KMS-11 (cell line): ENCODE measurements around the gene FAM135A.
"Not testable (repeated sequence)": the region's sequence is repeated elsewhere in the genome, so short reads cannot be mapped to it uniquely, and the experiment has no call there.

Experiments used
- H2AFZ ChIP-seq: fragments of 200-600 bp; sonication (generic); 2 replicates; pipeline ENCODE4 v1.6.1; 2016; ENCODE audit warnings: antibody characterized with exemption, mixed run types, low read depth
- H3K27ac ChIP-seq: fragments of 200-600 bp; sonication (generic); 2 replicates; pipeline ENCODE4 v1.6.1; 2016; ENCODE audit warnings: mild to moderate bottlenecking, mixed run types
- H3K27me3 ChIP-seq: fragments of 200-600 bp; sonication (generic); 2 replicates; pipeline ENCODE4 v1.6.1; 2017; ENCODE audit warnings: mild to moderate bottlenecking, low read depth, mixed run types, moderate library complexity; ENCODE audit not compliant: insufficient read depth
- H3K36me3 ChIP-seq: fragments of 200-600 bp; sonication (generic); 2 replicates; pipeline ENCODE4 v1.6.1; 2017; ENCODE audit warnings: mild to moderate bottlenecking, mixed run types; ENCODE audit not compliant: insufficient read depth
- H3K4me1 ChIP-seq: fragments of 200-600 bp; sonication (generic); 2 replicates; pipeline ENCODE4 v1.6.1; 2016; ENCODE audit warnings: mild to moderate bottlenecking, low read depth, mixed run types; ENCODE audit not compliant: poor library complexity, severe bottlenecking
- H3K4me2 ChIP-seq: fragments of 200-600 bp; sonication (generic); 2 replicates; pipeline ENCODE4 v1.7.0; 2016; ENCODE audit warnings: mild to moderate bottlenecking, mixed run types
- H3K4me3 ChIP-seq: fragments of 200-600 bp; sonication (generic); IDR thresholded peaks from 2 replicates; pipeline ENCODE4 v1.6.1; 2017; ENCODE audit warnings: low read depth, low read length, mixed read lengths; ENCODE audit not compliant: insufficient read depth
- H3K79me2 ChIP-seq: fragments of 200-600 bp; sonication (generic); 2 replicates; pipeline ENCODE4 v1.6.1; 2016; ENCODE audit warnings: low read depth, mixed run types; ENCODE audit not compliant: insufficient read depth
- H3K9ac ChIP-seq: fragments of 200-600 bp; sonication (generic); 2 replicates; pipeline ENCODE4 v1.6.1; 2016; ENCODE audit warnings: mild to moderate bottlenecking, mixed run types
- H4K20me1 ChIP-seq: fragments of 200-600 bp; sonication (generic); 2 replicates; pipeline ENCODE4 v1.6.1; 2016; ENCODE audit warnings: mild to moderate bottlenecking, mixed run types; ENCODE audit not compliant: insufficient read depth
- CTCF ChIP-seq: fragments of 200-600 bp; sonication (generic); conservative IDR thresholded peaks from 2 replicates; pipeline ENCODE4 v1.6.1; 2017; ENCODE audit warnings: low read depth, mild to moderate bottlenecking, antibody characterized with exemption, low read length, moderate library complexity, mixed read lengths

The FAM135A gene

DNA sequence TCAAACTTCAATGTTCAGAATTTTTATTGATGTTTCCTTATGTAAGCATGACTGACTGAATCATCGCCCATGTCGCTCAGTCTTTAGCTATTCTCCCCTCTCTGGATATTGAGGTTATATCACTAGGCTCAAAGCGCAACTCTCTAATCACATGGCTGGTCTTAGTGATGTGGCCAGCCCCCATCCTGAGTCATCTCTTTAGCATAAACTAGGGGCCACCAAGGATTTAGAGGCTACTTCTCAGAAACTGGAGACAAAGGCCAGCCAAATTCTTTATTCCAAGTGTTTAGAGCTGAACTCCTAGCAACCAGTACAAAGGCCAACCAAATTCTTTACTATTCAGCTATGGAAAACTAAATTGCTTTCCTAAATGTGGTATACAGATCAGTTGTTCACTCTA, 61.4 kb downstream of the FAM135A start:
- H3K27me3 ChIP-seq, result no peaks in the 10 kb centered on the region
- no peak overlapping the region for H3K9ac ChIP-seq
- H3K27ac ChIP-seq, result no peak overlapping the region
- H3K79me2 ChIP-seq, result no peaks in the 10 kb centered on the region
- TF ChIP-seq CTCF, result no peak
- H3K4me1 ChIP-seq, result no peaks in the 10 kb centered on the region
- no peak overlapping the region for H3K4me2 ChIP-seq
- H2AFZ ChIP-seq, result no peak overlapping the region
- H3K4me3 ChIP-seq, result no peak overlapping the region
- H3K36me3 ChIP-seq, result 0 out of 2 replicates have a peak, but pooled peaks cover 3% of the 10 kb centered on the region
- H4K20me1 ChIP-seq, result no peaks in the 10 kb centered on the region

DNA sequence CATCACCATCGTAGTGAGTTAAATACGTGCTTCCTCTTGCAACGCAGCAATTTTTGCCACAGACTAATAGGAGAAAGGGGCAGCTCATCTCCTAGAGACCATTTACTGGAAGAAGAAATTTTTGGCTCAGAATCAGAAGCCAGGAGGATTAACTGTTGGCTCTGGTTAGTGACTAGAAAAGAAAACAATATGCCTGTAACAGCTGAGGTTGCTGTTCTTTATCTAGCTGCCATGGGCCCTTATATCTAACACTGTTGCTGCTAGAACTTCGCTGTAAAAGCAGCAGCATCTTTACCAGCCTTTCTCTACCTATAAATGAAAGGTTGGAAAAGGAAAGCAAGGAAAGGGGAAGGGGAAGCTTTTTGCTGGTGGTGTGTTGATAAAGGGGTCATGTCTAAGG, 65.9 kb downstream of the FAM135A start:
- no peak overlapping the region for H2AFZ ChIP-seq

DNA sequence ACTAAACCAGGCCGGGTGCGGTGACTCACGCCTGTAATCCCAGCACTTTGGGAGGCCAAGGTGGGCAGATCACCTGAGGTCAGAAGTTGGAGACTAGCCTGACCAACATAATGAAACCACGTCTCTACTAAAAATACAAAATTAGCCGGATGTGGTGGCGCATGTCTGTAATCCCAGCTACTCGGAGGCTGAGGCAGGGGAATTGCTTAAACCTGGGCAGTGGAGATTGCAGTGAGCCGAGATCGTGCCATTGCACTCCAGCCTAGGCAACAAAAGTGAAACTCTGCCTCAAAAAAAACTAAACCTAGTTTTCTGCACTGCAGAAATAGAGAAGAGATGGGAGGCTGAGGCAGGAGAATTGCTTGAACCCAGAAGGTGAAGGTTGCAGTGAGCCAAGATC, 73.3 kb downstream of the FAM135A start:
- not testable (repeated sequence) for H3K79me2 ChIP-seq, H2AFZ ChIP-seq, H3K36me3 ChIP-seq, H3K4me2 ChIP-seq, H3K9ac ChIP-seq, H3K27ac ChIP-seq, H3K27me3 ChIP-seq, H4K20me1 ChIP-seq, H3K4me1 ChIP-seq, H3K4me3 ChIP-seq

More for the DNA sequence above, 65.9 kb downstream of the FAM135A start:
- Histone ChIP-seq H3K4me1 (no peaks in the 10 kb centered on the region), H3K4me3 (no peak overlapping the region), H4K20me1 (no peaks in the 10 kb centered on the region), H3K27ac (no peak overlapping the region), H3K36me3 (0 out of 2 replicates have a peak, but pooled peaks cover 3% of the 10 kb centered on the region), H3K4me2 (no peak overlapping the region), H3K27me3 (no peaks in the 10 kb centered on the region), H3K79me2 (no peaks in the 10 kb centered on the region), H3K9ac (no peak overlapping the region)
- no peak for TF ChIP-seq CTCF

- TF ChIP-seq CTCF, result no peak
- Histone ChIP-seq H3K36me3 (no peaks in the 10 kb centered on the region), H3K4me1 (no peaks in the 10 kb centered on the region), H3K4me2 (no peak overlapping the region), H2AFZ (no peak overlapping the region), H3K4me3 (no peak overlapping the region), H3K27me3 (no peaks in the 10 kb centered on the region), H3K79me2 (no peaks in the 10 kb centered on the region), H3K27ac (no peak overlapping the region), H3K9ac (no peak overlapping the region), H4K20me1 (no peaks in the 10 kb centered on the region)
Observed at GRCh38 chr6:70489364-70489763, 76.1 kb downstream of the FAM135A start.

GRCh38 chr6:70494833-70495232, 81.5 kb downstream of the FAM135A start:
- no peaks in the 10 kb centered on the region for H3K27me3 ChIP-seq
- H3K79me2 ChIP-seq, result no peaks in the 10 kb centered on the region
- no peaks in the 10 kb centered on the region for H3K36me3 ChIP-seq
- H2AFZ ChIP-seq, result no peak overlapping the region
- no peak overlapping the region for H3K9ac ChIP-seq
- H3K4me3 ChIP-seq, result no peak overlapping the region
- no peaks in the 10 kb centered on the region for H3K4me1 ChIP-seq
- no peak overlapping the region for H3K27ac ChIP-seq
- no peaks in the 10 kb centered on the region for H4K20me1 ChIP-seq
- no peak overlapping the region for H3K4me2 ChIP-seq
- no peak for TF ChIP-seq CTCF

- H3K27ac ChIP-seq, H3K79me2 ChIP-seq, H3K27me3 ChIP-seq, H2AFZ ChIP-seq, H3K36me3 ChIP-seq, H3K4me1 ChIP-seq, H3K9ac ChIP-seq, H3K4me2 ChIP-seq, H3K4me3 ChIP-seq, H4K20me1 ChIP-seq: not testable (repeated sequence)
Observed at GRCh38 chr6:70495790-70496189, 82.5 kb downstream of the FAM135A start.
